ENCODE measurements around the gene ARPP21.
"Not testable (repeated sequence)": the region's sequence is repeated elsewhere in the genome, so short reads cannot be mapped to it uniquely, and the experiment has no call there.

Gene ARPP21

GRCh38 chr3:35617370-35617769 is 22.0 kb upstream of the ARPP21 start:
- peaks cover 0 to 2% (median 0%) of the 10 kb centered on the region in 5 donors for H3K4me1 ChIP-seq (ENCODE audit: control insufficient read depth in 5 of 5, insufficient read depth in 5 of 5, low read length in 5 of 5)
- no peak overlapping the region for H3K27ac ChIP-seq (ENCODE audit: low read depth, low read length)
- H3K36me3 ChIP-seq (ENCODE audit: control insufficient read depth in 5 of 5, insufficient read depth in 5 of 5, low read length in 5 of 5), result no peaks in the 10 kb centered on the region
- no peaks in the 10 kb centered on the region for H3K9me3 ChIP-seq (ENCODE audit: control insufficient read depth in 5 of 5, low read length in 5 of 5)
- H3K4me3 ChIP-seq (ENCODE audit: low read depth in 1 of 5, low read length in 5 of 5), result no peak overlapping the region
- H3K9ac ChIP-seq (ENCODE audit: low read length in 5 of 5), result no peak overlapping the region
- no peaks in the 10 kb centered on the region for H3K27me3 ChIP-seq (ENCODE audit: control insufficient read depth in 5 of 5, insufficient read depth in 4 of 5, low read length in 5 of 5)

- not testable (repeated sequence) for H3K36me3 ChIP-seq (ENCODE audit: control insufficient read depth in 5 of 5, insufficient read depth in 5 of 5, low read length in 5 of 5); H3K27me3 ChIP-seq (ENCODE audit: control insufficient read depth in 5 of 5, insufficient read depth in 4 of 5, low read length in 5 of 5); H3K4me1 ChIP-seq (ENCODE audit: control insufficient read depth in 5 of 5, insufficient read depth in 5 of 5, low read length in 5 of 5)
Measured at GRCh38 chr3:35620238-35620637, 19.1 kb upstream of the ARPP21 start.

GRCh38 chr3:35624698-35625097 is 14.6 kb upstream of the ARPP21 start:
- no peaks in the 10 kb centered on the region for H3K4me1 ChIP-seq (ENCODE audit: control insufficient read depth in 5 of 5, insufficient read depth in 5 of 5, low read length in 5 of 5)
- H3K4me3 ChIP-seq (ENCODE audit: low read depth in 1 of 5, low read length in 5 of 5), result no peak overlapping the region
- H3K27me3 ChIP-seq (ENCODE audit: control insufficient read depth in 5 of 5, insufficient read depth in 4 of 5, low read length in 5 of 5), result no peaks in the 10 kb centered on the region
- no peaks in the 10 kb centered on the region for H3K36me3 ChIP-seq (ENCODE audit: control insufficient read depth in 5 of 5, insufficient read depth in 5 of 5, low read length in 5 of 5)
- no peaks in the 10 kb centered on the region for H3K9me3 ChIP-seq (ENCODE audit: control insufficient read depth in 5 of 5, low read length in 5 of 5)
- H3K9ac ChIP-seq (ENCODE audit: low read length in 5 of 5), result no peak overlapping the region
- no peak overlapping the region for H3K27ac ChIP-seq (ENCODE audit: low read depth, low read length)

More at GRCh38 chr3:35620238-35620637, 19.1 kb upstream of the ARPP21 start:
- H3K4me3 ChIP-seq (ENCODE audit: low read depth in 1 of 5, low read length in 5 of 5); H3K9me3 ChIP-seq (ENCODE audit: control insufficient read depth in 5 of 5, low read length in 5 of 5); H3K27ac ChIP-seq (ENCODE audit: low read depth, low read length); H3K9ac ChIP-seq (ENCODE audit: low read length in 5 of 5): not testable (repeated sequence)

GRCh38 chr3:35633332-35634124 is 5.8 kb upstream of the ARPP21 start:
- H3K4me3 ChIP-seq (ENCODE audit: low read depth in 1 of 5, low read length in 5 of 5), result no peak overlapping the region

GRCh38 chr3:35635407-35635806 is 3.9 kb upstream of the ARPP21 start:
- Histone ChIP-seq H3K27ac (ENCODE audit: low read depth, low read length) (no peak overlapping the region), H3K9me3 (ENCODE audit: control insufficient read depth in 5 of 5, low read length in 5 of 5) (no peaks in the 10 kb centered on the region), H3K4me3 (ENCODE audit: low read depth in 1 of 5, low read length in 5 of 5) (no peak overlapping the region), H3K36me3 (ENCODE audit: control insufficient read depth in 5 of 5, insufficient read depth in 5 of 5, low read length in 5 of 5) (no peaks in the 10 kb centered on the region), H3K9ac (ENCODE audit: low read length in 5 of 5) (no peak overlapping the region), H3K4me1 (ENCODE audit: control insufficient read depth in 5 of 5, insufficient read depth in 5 of 5, low read length in 5 of 5) (peaks cover 0 to 16% (median 13%) of the 10 kb centered on the region in 5 donors), H3K27me3 (ENCODE audit: control insufficient read depth in 5 of 5, insufficient read depth in 4 of 5, low read length in 5 of 5) (peaks cover 0 to 16% (median 6%) of the 10 kb centered on the region in 5 donors)

More at GRCh38 chr3:35633332-35634124, 5.8 kb upstream of the ARPP21 start:
- H3K27ac ChIP-seq (ENCODE audit: low read depth, low read length), result no peak overlapping the region
- H3K27me3 ChIP-seq (ENCODE audit: control insufficient read depth in 5 of 5, insufficient read depth in 4 of 5, low read length in 5 of 5), result no peaks in the 10 kb centered on the region
- H3K9ac ChIP-seq (ENCODE audit: low read length in 5 of 5), result no peak overlapping the region
- no peaks in the 10 kb centered on the region for H3K9me3 ChIP-seq (ENCODE audit: control insufficient read depth in 5 of 5, low read length in 5 of 5)
- H3K4me1 ChIP-seq (ENCODE audit: control insufficient read depth in 5 of 5, insufficient read depth in 5 of 5, low read length in 5 of 5), result no peaks in the 10 kb centered on the region
- no peaks in the 10 kb centered on the region for H3K36me3 ChIP-seq (ENCODE audit: control insufficient read depth in 5 of 5, insufficient read depth in 5 of 5, low read length in 5 of 5)

- Histone ChIP-seq H3K4me1 (ENCODE audit: control insufficient read depth in 5 of 5, insufficient read depth in 5 of 5, low read length in 5 of 5) (peaks cover 0 to 19% (median 15%) of the 10 kb centered on the region in 5 donors), H3K27me3 (ENCODE audit: control insufficient read depth in 5 of 5, insufficient read depth in 4 of 5, low read length in 5 of 5) (peaks cover 0 to 17% (median 6%) of the 10 kb centered on the region in 5 donors), H3K4me3 (ENCODE audit: low read depth in 1 of 5, low read length in 5 of 5) (no peak overlapping the region), H3K36me3 (ENCODE audit: control insufficient read depth in 5 of 5, insufficient read depth in 5 of 5, low read length in 5 of 5) (no peaks in the 10 kb centered on the region), H3K27ac (ENCODE audit: low read depth, low read length) (no peak overlapping the region), H3K9me3 (ENCODE audit: control insufficient read depth in 5 of 5, low read length in 5 of 5) (no peaks in the 10 kb centered on the region), H3K9ac (ENCODE audit: low read length in 5 of 5) (no peak overlapping the region)
Measured at GRCh38 chr3:35635926-35636683, 3.2 kb upstream of the ARPP21 start.

GRCh38 chr3:35638251-35638979 is 910 bp upstream of the ARPP21 start:
- Histone ChIP-seq H3K4me1 (ENCODE audit: control insufficient read depth in 5 of 5, insufficient read depth in 5 of 5, low read length in 5 of 5) (peaks cover 0 to 28% (median 15%) of the 10 kb centered on the region in 5 donors), H3K27me3 (ENCODE audit: control insufficient read depth in 5 of 5, insufficient read depth in 4 of 5, low read length in 5 of 5) (peaks cover 0 to 17% (median 6%) of the 10 kb centered on the region in 5 donors), H3K9ac (ENCODE audit: low read length in 5 of 5) (no peak overlapping the region), H3K27ac (ENCODE audit: low read depth, low read length) (no peak overlapping the region), H3K9me3 (ENCODE audit: control insufficient read depth in 5 of 5, low read length in 5 of 5) (no peaks in the 10 kb centered on the region), H3K36me3 (ENCODE audit: control insufficient read depth in 5 of 5, insufficient read depth in 5 of 5, low read length in 5 of 5) (no peaks in the 10 kb centered on the region), H3K4me3 (ENCODE audit: low read depth in 1 of 5, low read length in 5 of 5) (peak overlapping the region in 1 of 5 donors; percentile 80)

- Histone ChIP-seq H3K4me1 (ENCODE audit: control insufficient read depth in 5 of 5, insufficient read depth in 5 of 5, low read length in 5 of 5) (peaks cover 0 to 29% (median 15%) of the 10 kb centered on the region in 5 donors), H3K9me3 (ENCODE audit: control insufficient read depth in 5 of 5, low read length in 5 of 5) (no peaks in the 10 kb centered on the region), H3K27me3 (ENCODE audit: control insufficient read depth in 5 of 5, insufficient read depth in 4 of 5, low read length in 5 of 5) (peaks cover 0 to 17% (median 6%) of the 10 kb centered on the region in 5 donors), H3K4me3 (ENCODE audit: low read depth in 1 of 5, low read length in 5 of 5) (peak overlapping the region in 3 of 5 donors; percentile 69 to 80 (median 80)), H3K9ac (ENCODE audit: low read length in 5 of 5) (no peak overlapping the region), H3K27ac (ENCODE audit: low read depth, low read length) (no peak overlapping the region), H3K36me3 (ENCODE audit: control insufficient read depth in 5 of 5, insufficient read depth in 5 of 5, low read length in 5 of 5) (no peaks in the 10 kb centered on the region)
Measured at GRCh38 chr3:35638980-35639253, 408 bp upstream of the ARPP21 start.

GRCh38 chr3:35640190-35641165 is 1.2 kb downstream of the ARPP21 start:
- peaks cover 0 to 29% (median 15%) of the 10 kb centered on the region in 5 donors for H3K4me1 ChIP-seq (ENCODE audit: control insufficient read depth in 5 of 5, insufficient read depth in 5 of 5, low read length in 5 of 5)
- peaks cover 0 to 17% (median 6%) of the 10 kb centered on the region in 5 donors for H3K27me3 ChIP-seq (ENCODE audit: control insufficient read depth in 5 of 5, insufficient read depth in 4 of 5, low read length in 5 of 5)
- no peaks in the 10 kb centered on the region for H3K36me3 ChIP-seq (ENCODE audit: control insufficient read depth in 5 of 5, insufficient read depth in 5 of 5, low read length in 5 of 5)
- H3K9ac ChIP-seq (ENCODE audit: low read length in 5 of 5), result no peak overlapping the region
- H3K27ac ChIP-seq (ENCODE audit: low read depth, low read length), result no peak overlapping the region
- no peaks in the 10 kb centered on the region for H3K9me3 ChIP-seq (ENCODE audit: control insufficient read depth in 5 of 5, low read length in 5 of 5)
- H3K4me3 ChIP-seq (ENCODE audit: low read depth in 1 of 5, low read length in 5 of 5), result peak overlapping the region in 4 of 5 donors; percentile 69 to 80 (median 80)
